ENCODE results near the gene GRB10.

The GRB10 gene

GRCh38 chr7:50665403-50666123, 117.1 kb downstream of the GRB10 start:
- no peak for DNase-seq

- DNase-seq = no peak
Observed at GRCh38 chr7:50664937-50665336, 117.8 kb downstream of the GRB10 start.

GRCh38 chr7:50664461-50664922, 118.2 kb downstream of the GRB10 start:
- DNase-seq = peak; percentile 62

- peak; percentile 84 for DNase-seq
Observed at GRCh38 chr7:50663396-50664102, 119.1 kb downstream of the GRB10 start.

- DNase-seq = no peak
Observed at GRCh38 chr7:50662996-50663395, 119.7 kb downstream of the GRB10 start.

- no peak for DNase-seq
Observed at GRCh38 chr7:50662041-50662694, 120.5 kb downstream of the GRB10 start.

GRCh38 chr7:50661345-50662040, 121.2 kb downstream of the GRB10 start:
- no peak for DNase-seq

- no peak for DNase-seq
Observed at GRCh38 chr7:50660830-50661175, 121.9 kb downstream of the GRB10 start.

GRCh38 chr7:50660040-50660829, 122.5 kb downstream of the GRB10 start:
- DNase-seq = no peak

GRCh38 chr7:50659329-50659965, 123.2 kb downstream of the GRB10 start:
- no peak for DNase-seq

- DNase-seq = no peak
Observed at GRCh38 chr7:50658696-50659095, 124.0 kb downstream of the GRB10 start.

GRCh38 chr7:50657912-50658311, 124.8 kb downstream of the GRB10 start:
- no peak for DNase-seq

GRCh38 chr7:50657341-50657873, 125.3 kb downstream of the GRB10 start:
- DNase-seq = no peak

GRCh38 chr7:50656141-50656895, 126.4 kb downstream of the GRB10 start:
- DNase-seq = no peak

- no peak for DNase-seq
Observed at GRCh38 chr7:50655490-50655889, 127.2 kb downstream of the GRB10 start.

- no peak for DNase-seq
Observed at GRCh38 chr7:50655020-50655419, 127.7 kb downstream of the GRB10 start.

GRCh38 chr7:50653981-50654425, 128.7 kb downstream of the GRB10 start:
- no peak for DNase-seq

- peak; percentile 15 for DNase-seq
Observed at GRCh38 chr7:50653126-50653864, 129.4 kb downstream of the GRB10 start.

- no peak for DNase-seq
Observed at GRCh38 chr7:50652400-50653125, 130.1 kb downstream of the GRB10 start.
